ENCODE measurements around the gene SCN1A.

DNA sequence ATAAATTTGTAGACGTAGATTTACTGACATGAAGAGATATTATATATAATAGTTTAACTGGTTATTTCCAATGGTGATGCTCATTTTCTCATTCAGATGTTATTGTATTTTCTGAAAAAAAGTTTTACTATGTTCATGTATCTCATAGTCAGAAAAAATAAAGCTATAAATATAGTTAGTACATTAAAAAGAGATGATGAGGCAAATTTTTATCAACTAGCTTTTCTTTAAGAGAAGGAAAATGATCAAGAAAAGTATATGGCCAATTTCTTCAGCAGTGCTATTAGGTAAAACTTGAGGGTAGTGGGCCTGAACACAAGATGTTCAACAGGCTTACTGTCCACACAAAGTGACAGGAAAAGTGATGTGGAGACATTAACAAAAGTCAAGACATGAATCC is 186.0 kb downstream of the SCN1A start:
- TF ChIP-seq, protein P1, sequence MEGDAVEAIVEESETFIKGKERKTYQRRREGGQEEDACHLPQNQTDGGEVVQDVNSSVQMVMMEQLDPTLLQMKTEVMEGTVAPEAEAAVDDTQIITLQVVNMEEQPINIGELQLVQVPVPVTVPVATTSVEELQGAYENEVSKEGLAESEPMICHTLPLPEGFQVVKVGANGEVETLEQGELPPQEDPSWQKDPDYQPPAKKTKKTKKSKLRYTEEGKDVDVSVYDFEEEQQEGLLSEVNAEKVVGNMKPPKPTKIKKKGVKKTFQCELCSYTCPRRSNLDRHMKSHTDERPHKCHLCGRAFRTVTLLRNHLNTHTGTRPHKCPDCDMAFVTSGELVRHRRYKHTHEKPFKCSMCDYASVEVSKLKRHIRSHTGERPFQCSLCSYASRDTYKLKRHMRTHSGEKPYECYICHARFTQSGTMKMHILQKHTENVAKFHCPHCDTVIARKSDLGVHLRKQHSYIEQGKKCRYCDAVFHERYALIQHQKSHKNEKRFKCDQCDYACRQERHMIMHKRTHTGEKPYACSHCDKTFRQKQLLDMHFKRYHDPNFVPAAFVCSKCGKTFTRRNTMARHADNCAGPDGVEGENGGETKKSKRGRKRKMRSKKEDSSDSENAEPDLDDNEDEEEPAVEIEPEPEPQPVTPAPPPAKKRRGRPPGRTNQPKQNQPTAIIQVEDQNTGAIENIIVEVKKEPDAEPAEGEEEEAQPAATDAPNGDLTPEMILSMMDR (IDR thresholded peaks at IDR 0.05) = no peak
- no peak for TF ChIP-seq POLR2A (IDR thresholded peaks at IDR 0.05)
- TF ChIP-seq POLR2AphosphoS5 (IDR thresholded peaks at IDR 0.05; ENCODE audit: insufficient read depth in 1 of 2, low read depth in 1 of 2) = no peak

Measured in vagina (tissue), 2 donors.